CD8-positive, alpha-beta memory T cell (primary cell): Measurements from ENCODE around the gene PSMG4. TPM values are rescaled to one million over a fixed set of nuclear protein-coding genes. Genes with fewer than 3 reads are reported as not detected.
A peak's percentile ranks its signal among the peaks of the same experiment; 100 is the strongest.

Experiments
- CTCF ChIA-PET: fragments of 350-600 bp; sonication (Branson Sonifier 250); formaldehyde crosslinking; loops from one replicate; lab custom pipeline; 2021; ENCODE audit warnings: antibody characterized with exemption; lab: Charles Lee
- POLR2A ChIA-PET: fragments of 350-600 bp; sonication (Branson Sonifier 250); formaldehyde crosslinking; loops from one replicate; lab custom pipeline; 2021; ENCODE audit warnings: antibody characterized with exemption; lab: Charles Lee
- DNase-seq, 5 donors: peaks; one replicate each; pipeline versions ENCODE4 v3.0.0 to v3.0.0-alpha.2; 2020 to 2022; ENCODE audit warnings: mixed read lengths in 1 of 5
- H3K27ac ChIP-seq: one replicate; pipeline ENCODE4 v1.7.0; 2013; ENCODE audit warnings: low read depth, mild to moderate bottlenecking, low read length, moderate library complexity
- H3K27me3 ChIP-seq: 2 replicates; pipeline ENCODE4 v1.7.0; 2013; ENCODE audit warnings: low read length, mild to moderate bottlenecking; ENCODE audit not compliant: insufficient read depth, poor library complexity, severe bottlenecking
- H3K36me3 ChIP-seq: 2 replicates; pipeline ENCODE4 v1.7.0; 2013; ENCODE audit warnings: mild to moderate bottlenecking, low read length, moderate library complexity; ENCODE audit not compliant: insufficient read depth
- H3K4me1 ChIP-seq: 2 replicates; pipeline ENCODE4 v1.7.0; 2013; ENCODE audit warnings: mild to moderate bottlenecking, low read length, moderate library complexity; ENCODE audit not compliant: insufficient read depth
- H3K4me3 ChIP-seq: 2 replicates; pipeline ENCODE4 v1.7.0; 2013; ENCODE audit warnings: mild to moderate bottlenecking, low read length
- H3K9me3 ChIP-seq: 2 replicates; pipeline ENCODE4 v1.7.0; 2013; ENCODE audit warnings: mild to moderate bottlenecking, low read length
- H3K27ac Mint-ChIP-seq, 8 donors: one replicate each; pipeline ENCODE4 v1.8.0; 2020 to 2021; ENCODE audit warnings: mixed read lengths in 8 of 8, mild to moderate bottlenecking in 6 of 8, inconsistent platforms in 3 of 8, moderate library complexity in 3 of 8
- H3K27me3 Mint-ChIP-seq, 2 donors: one replicate each; pipeline ENCODE4 v1.8.0; 2020 to 2021; ENCODE audit warnings: mixed read lengths in 2 of 2, mild to moderate bottlenecking in 1 of 2, moderate library complexity in 1 of 2
- H3K36me3 Mint-ChIP-seq, 3 donors: one replicate each; pipeline ENCODE4 v1.8.0; 2020 to 2021; ENCODE audit warnings: mixed read lengths in 3 of 3, inconsistent platforms in 1 of 3, mild to moderate bottlenecking in 1 of 3
- H3K4me1 Mint-ChIP-seq, 3 donors: one replicate each; pipeline ENCODE4 v1.8.0; 2020 to 2021; ENCODE audit warnings: mixed read lengths in 3 of 3, inconsistent platforms in 1 of 3, mild to moderate bottlenecking in 1 of 3
- H3K4me3 Mint-ChIP-seq, 7 donors: one replicate each; pipeline ENCODE4 v1.8.0; 2020 to 2021; ENCODE audit warnings: mixed read lengths in 7 of 7, mild to moderate bottlenecking in 6 of 7, moderate library complexity in 4 of 7, inconsistent platforms in 2 of 7
- H3K9me3 Mint-ChIP-seq, 5 donors: one replicate each; pipeline ENCODE4 v1.8.0; 2020 to 2022; ENCODE audit warnings: mixed read lengths in 5 of 5, mild to moderate bottlenecking in 3 of 5, moderate library complexity in 2 of 5, inconsistent platforms in 1 of 5
- polyA plus RNA-seq: library from polyadenylated mRNA; unstranded; fragments of 300-500 nt; fragmentation: Illumina TruSeq; gene quantifications from one replicate; pipeline ENCODE4 v1.2.3, GENCODE V29; 2021
- total RNA-seq, 2 experiments: library from RNA; stranded (reverse); gene quantifications; one replicate each; pipeline ENCODE4 v1.2.3, GENCODE V29; 2021

PSMG4 gene
- total and polyA plus RNA-seq, 3 experiments from 2014 or later = 24.4 to 50.4 (median 25.2) TPM

DNA sequence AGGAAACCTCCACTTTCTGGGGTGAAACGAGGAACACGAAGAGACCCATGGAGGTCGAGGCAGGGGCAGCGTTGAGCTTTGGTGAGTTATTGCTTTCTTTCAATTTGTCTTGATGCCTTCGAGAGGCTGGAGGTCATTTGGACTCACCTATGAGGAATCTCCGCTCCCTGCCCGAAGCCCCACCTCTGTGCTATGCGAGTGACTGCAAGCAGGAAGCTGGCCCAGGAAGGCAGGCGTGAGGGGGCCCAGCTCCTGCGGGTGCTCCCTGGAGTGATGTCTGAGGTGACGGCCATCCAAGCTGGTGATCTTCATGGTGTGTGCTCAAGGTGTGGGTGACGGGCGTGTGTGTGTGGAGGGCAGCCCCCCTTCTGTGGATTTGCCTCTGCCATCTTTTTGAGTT lies 13.0 kb downstream of the PSMG4 start:
- peaks cover 0 to 70% (median 18%) of the 10 kb centered on the region in 3 donors for H3K36me3 Mint-ChIP-seq
- Histone ChIP-seq H3K4me3 (no peak overlapping the region), H3K4me1 (no peaks in the 10 kb centered on the region), H3K36me3 (peaks cover 8% of the 10 kb centered on the region), H3K27me3 (no peaks in the 10 kb centered on the region), H3K27ac (no peak overlapping the region), H3K9me3 (no peaks in the 10 kb centered on the region)
- peaks cover 16 to 40% (median 35%) of the 10 kb centered on the region in 3 donors for H3K4me1 Mint-ChIP-seq
- peak overlapping the region in 3 of 8 donors; percentile 17 to 65 (median 31) for H3K27ac Mint-ChIP-seq
- ChIA-PET POLR2A (no interaction called here), CTCF (interaction anchor here (0.9 to 2.0 kb wide), 5 partner anchors 8 to 460 kb away, joined by 3 to 6 read pairs (median 4); no protein-coding TSS in a partner anchor)
- no peak overlapping the region for H3K4me3 Mint-ChIP-seq
- DNase-seq = no peak
- H3K27me3 Mint-ChIP-seq = no peaks in the 10 kb centered on the region
- H3K9me3 Mint-ChIP-seq = no peaks in the 10 kb centered on the region

DNA sequence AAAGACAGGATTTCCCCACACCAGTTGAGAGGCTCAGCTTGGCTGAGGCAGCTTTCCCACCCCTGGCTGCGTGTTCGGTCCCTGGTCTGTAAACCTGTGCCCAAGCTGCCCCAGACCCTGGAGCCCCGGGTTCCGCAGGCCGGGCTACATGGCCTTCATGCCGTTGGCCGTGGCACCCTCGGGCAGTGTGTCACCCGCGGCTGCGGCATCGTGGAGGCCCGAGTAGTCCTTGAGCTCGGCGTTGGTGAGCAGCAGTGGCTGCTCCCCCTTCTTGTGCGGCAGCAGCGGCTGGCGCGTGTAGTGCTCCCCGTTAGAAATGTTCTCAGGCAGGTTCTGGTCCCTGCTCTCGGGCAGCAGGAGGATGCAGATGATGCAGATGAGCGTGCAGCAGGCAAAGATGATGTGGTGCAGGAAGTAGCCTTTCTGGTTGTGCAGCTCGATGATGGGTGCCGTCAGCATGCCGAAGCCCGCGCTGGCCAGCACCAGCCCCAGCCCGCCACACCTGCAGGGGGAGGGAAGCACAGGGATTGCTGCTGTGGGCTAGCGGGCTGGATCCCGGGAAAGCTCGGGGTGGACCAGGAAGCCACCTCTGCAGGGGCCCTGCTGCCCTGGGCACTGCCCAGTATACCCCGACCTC lies 14.3 kb downstream of the PSMG4 start:
- no peaks in the 10 kb centered on the region for H3K27me3 Mint-ChIP-seq
- DNase-seq = no peak
- POLR2A ChIA-PET = no interaction called here
- CTCF ChIA-PET = interaction anchor here (0.9 to 2.0 kb wide), 6 partner anchors 11 to 705 kb away, joined by 3 to 6 read pairs (median 4); no protein-coding TSS in a partner anchor
- Histone ChIP-seq H3K36me3 (peaks cover 6% of the 10 kb centered on the region), H3K9me3 (no peaks in the 10 kb centered on the region), H3K27me3 (no peaks in the 10 kb centered on the region), H3K4me3 (no peak overlapping the region), H3K4me1 (no peaks in the 10 kb centered on the region), H3K27ac (no peak overlapping the region)
- peaks cover 12 to 33% (median 28%) of the 10 kb centered on the region in 3 donors for H3K4me1 Mint-ChIP-seq
- no peak overlapping the region for H3K27ac Mint-ChIP-seq
- no peaks in the 10 kb centered on the region for H3K9me3 Mint-ChIP-seq
- no peak overlapping the region for H3K4me3 Mint-ChIP-seq
- peaks cover 0 to 63% (median 14%) of the 10 kb centered on the region in 3 donors for H3K36me3 Mint-ChIP-seq

DNA sequence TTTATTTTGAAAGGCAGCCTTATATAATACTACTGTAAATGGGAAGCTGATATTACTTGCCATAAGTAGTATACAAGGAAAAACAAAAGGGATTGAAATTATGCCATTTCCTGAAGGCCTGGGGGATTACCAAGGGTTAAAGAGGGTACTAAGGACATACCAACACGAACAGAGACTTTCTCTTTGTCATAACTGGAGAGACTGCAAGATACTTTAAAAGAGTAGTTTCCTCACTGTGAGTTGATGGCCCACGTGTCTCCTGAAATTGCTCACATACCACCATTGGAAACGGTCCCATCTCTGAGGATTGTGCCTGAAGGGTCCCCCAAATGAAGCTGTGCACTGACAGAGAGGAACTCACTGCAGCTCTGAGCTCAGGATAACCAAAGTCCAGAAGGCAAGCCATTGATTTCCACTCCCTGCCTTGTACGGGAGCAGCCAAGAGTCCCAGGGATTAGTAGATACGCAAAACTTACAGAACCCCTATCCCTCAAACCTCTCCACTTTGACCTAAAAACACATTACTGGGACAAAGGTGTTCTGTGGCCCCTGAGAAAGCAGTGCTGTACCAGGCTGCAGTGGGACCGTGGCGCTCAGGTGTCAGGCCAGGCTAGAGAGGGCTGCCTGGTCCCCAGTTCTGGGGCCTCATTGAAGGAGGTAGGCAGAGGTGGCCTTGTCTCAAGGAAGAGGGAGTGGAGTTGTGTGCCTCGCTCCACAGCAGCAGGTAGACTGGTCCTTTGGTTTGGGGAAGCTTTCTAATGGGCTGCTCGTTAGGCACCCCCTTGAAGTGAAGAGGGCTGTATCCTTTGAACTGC lies 15.2 kb downstream of the PSMG4 start:
- POLR2A ChIA-PET = interaction anchor here (0.5 kb wide), 1 partner anchor 154 kb away, joined by 4 read pairs; no protein-coding TSS in a partner anchor
- peak overlapping the region in 5 of 8 donors; percentile 10 to 70 (median 58) for H3K27ac Mint-ChIP-seq

DNA sequence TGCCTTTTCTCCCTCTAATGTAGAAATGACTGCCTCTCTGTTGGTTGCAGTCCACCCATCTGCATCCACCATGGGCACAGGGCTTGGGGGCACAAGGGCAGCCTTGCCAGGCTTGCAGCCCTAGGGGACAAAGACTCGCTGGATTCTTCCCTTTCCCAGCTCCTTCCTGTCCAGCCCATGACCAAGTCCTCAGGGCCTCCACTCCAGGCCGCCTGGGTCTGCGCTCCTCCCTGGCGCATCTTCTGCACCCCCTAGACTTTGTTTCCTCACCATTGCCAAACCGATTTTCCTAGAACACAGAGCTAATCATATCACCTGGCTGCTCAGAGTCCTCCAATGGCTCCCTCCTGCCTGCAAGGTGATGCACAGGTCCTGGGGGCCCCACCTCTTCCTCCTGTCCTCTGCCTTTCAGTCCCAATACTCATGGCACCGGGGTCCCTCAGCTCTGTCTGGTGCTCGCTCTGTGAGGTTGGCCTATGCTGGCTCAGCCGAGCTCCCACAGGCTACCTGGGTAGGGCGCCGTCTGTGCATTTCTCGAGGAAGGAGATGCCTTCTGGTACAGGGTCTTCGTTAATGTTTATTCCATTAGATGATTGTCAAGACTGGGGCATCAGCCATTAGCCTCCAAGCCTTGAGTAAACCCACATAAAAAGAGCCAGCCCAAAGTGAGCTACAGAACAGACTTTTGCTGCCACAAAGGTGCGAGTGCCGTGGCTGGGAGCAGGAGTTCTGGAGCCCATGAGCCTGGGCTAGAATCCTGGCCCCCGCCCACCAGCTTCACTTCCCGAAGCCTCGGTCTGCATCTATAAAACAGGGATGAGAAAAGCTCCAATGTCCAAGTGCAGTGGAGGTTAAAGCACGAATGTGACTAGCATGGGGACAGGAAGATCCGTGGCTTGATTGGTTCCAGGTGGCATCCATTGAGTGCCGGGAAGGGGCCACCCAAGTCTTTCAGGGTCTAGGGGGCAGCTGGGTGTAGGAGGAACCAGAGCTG lies 17.7 kb downstream of the PSMG4 start:
- no peak overlapping the region for H3K4me3 Mint-ChIP-seq
- peaks cover 7 to 17% (median 14%) of the 10 kb centered on the region in 3 donors for H3K4me1 Mint-ChIP-seq
- ChIA-PET CTCF (interaction anchor here (0.9 to 2.2 kb wide), 3 partner anchors 25 to 745 kb away, joined by 3 to 13 read pairs (median 4); a partner anchor contains a TSS), POLR2A (no interaction called here)
- no peaks in the 10 kb centered on the region for H3K27me3 ChIP-seq
- no peak for DNase-seq
- peaks cover 0 to 38% (median 4%) of the 10 kb centered on the region in 3 donors for H3K36me3 Mint-ChIP-seq
- H3K4me1 ChIP-seq = peaks cover 3% of the 10 kb centered on the region
- H3K27me3 Mint-ChIP-seq = no peaks in the 10 kb centered on the region
- no peaks in the 10 kb centered on the region for H3K9me3 ChIP-seq
- no peaks in the 10 kb centered on the region for H3K9me3 Mint-ChIP-seq
- peak overlapping the region in 2 of 8 donors; percentile 19 to 81 for H3K27ac Mint-ChIP-seq
- no peaks in the 10 kb centered on the region for H3K36me3 ChIP-seq
- H3K4me3 ChIP-seq = no peak overlapping the region
- no peak overlapping the region for H3K27ac ChIP-seq

More for the DNA sequence above, 15.2 kb downstream of the PSMG4 start:
- CTCF ChIA-PET = interaction anchor here (0.9 to 1.2 kb wide), 3 partner anchors 10 to 704 kb away, joined by 3 read pairs; no protein-coding TSS in a partner anchor
- Histone ChIP-seq H3K9me3 (no peaks in the 10 kb centered on the region), H3K4me3 (no peak overlapping the region), H3K27me3 (no peaks in the 10 kb centered on the region), H3K27ac (no peak overlapping the region), H3K36me3 (peaks cover 3% of the 10 kb centered on the region), H3K4me1 (no peaks in the 10 kb centered on the region)
- no peaks in the 10 kb centered on the region for H3K9me3 Mint-ChIP-seq
- H3K27me3 Mint-ChIP-seq = no peaks in the 10 kb centered on the region
- no peak for DNase-seq
- H3K36me3 Mint-ChIP-seq = peaks cover 0 to 57% (median 10%) of the 10 kb centered on the region in 3 donors
- peaks cover 7 to 28% (median 21%) of the 10 kb centered on the region in 3 donors for H3K4me1 Mint-ChIP-seq
- no peak overlapping the region for H3K4me3 Mint-ChIP-seq

DNA sequence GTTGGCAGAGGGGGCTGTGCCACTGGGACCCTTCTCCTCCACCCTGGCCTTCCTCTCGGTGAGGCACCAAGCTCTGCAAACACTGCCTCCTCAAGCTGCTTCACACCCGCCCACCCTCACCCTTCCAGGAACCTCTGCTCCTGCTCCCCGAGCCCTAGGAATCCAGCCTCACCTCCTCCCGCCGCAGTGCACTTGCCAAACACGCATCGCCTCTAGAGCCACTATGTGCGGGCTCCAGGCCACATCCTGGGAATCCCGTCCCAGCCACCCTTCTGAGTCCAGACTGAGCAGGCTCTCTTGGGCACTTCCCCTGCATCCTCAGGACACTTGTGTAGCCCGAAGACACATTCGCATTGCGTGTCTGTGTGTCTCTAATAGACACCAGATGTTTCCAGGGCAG lies 18.5 kb downstream of the PSMG4 start:
- H3K4me3 Mint-ChIP-seq = no peak overlapping the region
- no peaks in the 10 kb centered on the region for H3K36me3 ChIP-seq
- CTCF ChIA-PET = interaction anchor here (1.6 to 2.2 kb wide), 2 partner anchors 26 to 455 kb away, joined by 4 to 13 read pairs; no protein-coding TSS in a partner anchor
- peaks cover 3% of the 10 kb centered on the region for H3K4me1 ChIP-seq
- no peaks in the 10 kb centered on the region for H3K9me3 Mint-ChIP-seq
- peak overlapping the region in 4 of 8 donors; percentile 14 to 52 (median 44) for H3K27ac Mint-ChIP-seq
- H3K36me3 Mint-ChIP-seq = peaks cover 0 to 31% (median 0%) of the 10 kb centered on the region in 3 donors
- no peaks in the 10 kb centered on the region for H3K27me3 Mint-ChIP-seq
- no peak overlapping the region for H3K4me3 ChIP-seq
- POLR2A ChIA-PET = no interaction called here
- no peaks in the 10 kb centered on the region for H3K9me3 ChIP-seq
- DNase-seq = no peak
- no peak overlapping the region for H3K27ac ChIP-seq
- peaks cover 7 to 14% (median 14%) of the 10 kb centered on the region in 3 donors for H3K4me1 Mint-ChIP-seq
- H3K27me3 ChIP-seq = no peaks in the 10 kb centered on the region

DNA sequence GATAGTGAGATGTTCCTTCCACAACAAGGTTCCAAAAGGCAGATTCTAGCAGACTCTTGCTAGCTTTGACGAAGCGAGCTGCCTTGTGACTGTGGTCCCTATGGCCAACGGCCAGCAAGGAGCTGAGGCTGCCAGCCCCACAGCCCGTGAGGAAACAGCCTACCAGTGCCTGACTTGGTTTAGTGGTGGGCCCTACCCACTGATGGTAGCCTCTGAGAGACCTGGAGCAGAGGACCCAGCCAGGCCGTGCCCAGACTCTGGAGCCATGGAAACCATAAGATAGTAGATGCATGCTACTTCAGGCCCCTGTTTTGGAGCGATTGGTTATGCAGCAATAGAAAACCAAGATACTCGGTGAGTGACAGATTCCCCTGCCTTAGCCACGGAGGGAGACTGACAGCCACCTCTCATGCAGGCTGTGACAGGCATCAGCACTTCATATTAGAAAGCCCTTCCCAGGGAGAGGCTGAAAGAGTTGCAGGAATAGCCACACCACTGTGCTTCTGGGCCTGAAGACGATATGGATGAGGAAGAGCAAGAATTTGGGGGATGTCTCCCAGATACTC lies 19.2 kb downstream of the PSMG4 start:
- Histone ChIP-seq H3K36me3 (no peaks in the 10 kb centered on the region), H3K4me1 (peaks cover 3% of the 10 kb centered on the region), H3K27ac (no peak overlapping the region), H3K27me3 (no peaks in the 10 kb centered on the region), H3K4me3 (no peak overlapping the region), H3K9me3 (no peaks in the 10 kb centered on the region)
- Mint-ChIP-seq H3K4me1 (peaks cover 7 to 14% (median 14%) of the 10 kb centered on the region in 3 donors), H3K27me3 (no peaks in the 10 kb centered on the region), H3K4me3 (no peak overlapping the region), H3K27ac (no peak overlapping the region), H3K9me3 (no peaks in the 10 kb centered on the region), H3K36me3 (peaks cover 0 to 28% (median 0%) of the 10 kb centered on the region in 3 donors)
- CTCF ChIA-PET = interaction anchor here (2.2 kb wide), 1 partner anchor 455 kb away, joined by 13 read pairs; no protein-coding TSS in a partner anchor
- DNase-seq = no peak
- POLR2A ChIA-PET = no interaction called here

DNA sequence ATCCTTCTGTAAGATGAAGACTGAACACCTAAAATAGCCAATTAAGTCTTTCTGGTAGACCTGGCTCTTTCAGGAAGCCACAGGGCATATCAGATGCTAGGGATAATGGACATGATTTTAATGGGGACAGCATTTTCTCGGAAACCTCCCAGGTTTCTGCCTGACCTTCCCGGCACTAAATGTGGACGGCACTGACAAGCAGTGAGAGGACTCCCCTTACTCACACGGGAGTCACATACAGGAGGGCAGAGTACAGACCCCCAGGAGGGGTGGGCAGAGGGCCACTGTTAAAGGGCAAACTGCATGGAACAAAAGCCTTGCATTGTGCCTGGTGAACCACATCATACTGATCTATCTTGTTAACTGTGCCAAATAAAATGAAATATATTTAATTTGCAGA lies 19.9 kb downstream of the PSMG4 start:
- Mint-ChIP-seq H3K4me1 (peaks cover 7 to 12% (median 12%) of the 10 kb centered on the region in 3 donors), H3K9me3 (no peaks in the 10 kb centered on the region), H3K27ac (no peak overlapping the region), H3K36me3 (peaks cover 0 to 26% (median 0%) of the 10 kb centered on the region in 3 donors), H3K4me3 (no peak overlapping the region), H3K27me3 (no peaks in the 10 kb centered on the region)
- H3K27me3 ChIP-seq = no peaks in the 10 kb centered on the region
- POLR2A ChIA-PET = no interaction called here
- CTCF ChIA-PET = interaction anchor here (0.7 to 4.2 kb wide), 3 partner anchors 10 to 454 kb away, joined by 3 to 86 read pairs (median 6); no protein-coding TSS in a partner anchor
- no peaks in the 10 kb centered on the region for H3K36me3 ChIP-seq
- no peak overlapping the region for H3K27ac ChIP-seq
- peaks cover 3% of the 10 kb centered on the region for H3K4me1 ChIP-seq
- no peak overlapping the region for H3K4me3 ChIP-seq
- no peak for DNase-seq
- no peaks in the 10 kb centered on the region for H3K9me3 ChIP-seq
